Tibial nerve (tissue), 4 donors: ENCODE data around the gene TSPAN6.

Source experiments
- CTCF ChIP-seq, 5 experiments: fragments of 200-600 bp in 3 of 5; fragments of 450-650 bp in 2 of 5; sonication (generic) in 3 of 5; IDR thresholded peaks; one replicate each; pipeline ENCODE4 v1.5.1; 2016 to 2019; ENCODE audit warnings: antibody characterized with exemption in 5 of 5, mild to moderate bottlenecking in 3 of 5, moderate library complexity in 2 of 5
- EP300 ChIP-seq, 2 donors: sonication (generic); formaldehyde crosslinking; IDR thresholded peaks; one replicate each; pipeline ENCODE4 v1.6.1; 2017; ENCODE audit warnings: antibody characterized with exemption in 2 of 2, mild to moderate bottlenecking in 1 of 2
- POLR2A ChIP-seq, 2 donors: fragments of 450-650 bp; IDR thresholded peaks; one replicate each; pipeline ENCODE4 v1.6.1; 2017; ENCODE audit warnings: antibody characterized with exemption in 2 of 2, mild to moderate bottlenecking in 2 of 2, moderate library complexity in 2 of 2

- TF ChIP-seq CTCF (IDR thresholded peaks at IDR 0.05) (no peak), POLR2A (IDR thresholded peaks at IDR 0.05) (no peak), EP300 (IDR thresholded peaks at IDR 0.05) (no peak)
Observed at GRCh38 chrX:100662170-100662569, 25.6 kb upstream of the TSPAN6 start.
